ENCODE measurements around the gene MRPL4.

DNA sequence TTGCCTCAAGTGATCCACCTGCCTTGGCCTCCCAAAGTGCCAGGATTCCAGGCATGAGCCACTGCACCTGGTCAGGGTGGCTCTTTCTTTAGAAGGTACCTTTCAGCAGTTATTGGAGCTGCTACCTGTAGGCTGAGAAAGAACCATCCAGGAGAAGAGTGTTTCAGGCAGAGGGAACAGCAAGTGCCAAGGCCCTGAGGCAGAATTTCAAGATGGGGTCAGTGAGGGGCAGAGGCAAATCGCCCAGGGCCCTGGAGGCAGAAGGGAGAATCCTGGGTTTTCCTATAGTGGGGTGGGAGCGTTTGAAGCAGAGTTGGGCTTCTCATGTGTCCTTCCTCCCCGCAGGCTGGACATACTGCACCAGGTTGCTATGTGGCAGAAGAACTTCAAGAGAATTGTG lies 2.2 kb downstream of the MRPL4 start:
- TF ChIP-seq, protein P1, sequence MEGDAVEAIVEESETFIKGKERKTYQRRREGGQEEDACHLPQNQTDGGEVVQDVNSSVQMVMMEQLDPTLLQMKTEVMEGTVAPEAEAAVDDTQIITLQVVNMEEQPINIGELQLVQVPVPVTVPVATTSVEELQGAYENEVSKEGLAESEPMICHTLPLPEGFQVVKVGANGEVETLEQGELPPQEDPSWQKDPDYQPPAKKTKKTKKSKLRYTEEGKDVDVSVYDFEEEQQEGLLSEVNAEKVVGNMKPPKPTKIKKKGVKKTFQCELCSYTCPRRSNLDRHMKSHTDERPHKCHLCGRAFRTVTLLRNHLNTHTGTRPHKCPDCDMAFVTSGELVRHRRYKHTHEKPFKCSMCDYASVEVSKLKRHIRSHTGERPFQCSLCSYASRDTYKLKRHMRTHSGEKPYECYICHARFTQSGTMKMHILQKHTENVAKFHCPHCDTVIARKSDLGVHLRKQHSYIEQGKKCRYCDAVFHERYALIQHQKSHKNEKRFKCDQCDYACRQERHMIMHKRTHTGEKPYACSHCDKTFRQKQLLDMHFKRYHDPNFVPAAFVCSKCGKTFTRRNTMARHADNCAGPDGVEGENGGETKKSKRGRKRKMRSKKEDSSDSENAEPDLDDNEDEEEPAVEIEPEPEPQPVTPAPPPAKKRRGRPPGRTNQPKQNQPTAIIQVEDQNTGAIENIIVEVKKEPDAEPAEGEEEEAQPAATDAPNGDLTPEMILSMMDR (IDR thresholded peaks at IDR 0.05; ENCODE audit: poor library complexity): no peak
- no peak for TF ChIP-seq EZH2 (IDR thresholded peaks at IDR 0.05; ENCODE audit: borderline replicate concordance)
- no peak for TF ChIP-seq EZH2phosphoT487 (IDR thresholded peaks at IDR 0.05; ENCODE audit: low read depth, severe bottlenecking, unreplicated experiment)

Measured in hepatocyte (in vitro differentiated cells).